IMR-90 (cell line): ENCODE measurements around the gene AP3B1. TPM values are rescaled to one million over a fixed set of nuclear protein-coding genes. Genes with fewer than 3 reads are reported as not detected.

Experiments
- ATAC-seq: fragments of 200-7000 bp; cut with Tn5 transposase; 2 replicates; pipeline ENCODE4 v1.9.1; 2020; ENCODE audit warnings: low read depth, mild to moderate bottlenecking, moderate library complexity
- BruUV-seq: library from RNA; stranded (reverse); fragments of 400-500 nt; replicated peaks from 2 replicates; lab custom pipeline; 2021; lab: Mats Ljungman, UMichigan
- CTCF ChIA-PET: fragments of 300-600 bp; formaldehyde crosslinking; extraction: SDS; loops from one replicate; lab custom pipeline; 2021; ENCODE audit warnings: antibody characterized with exemption; lab: Yijun Ruan, JAX
- POLR2A ChIA-PET: fragments of 300-600 bp; sonication (Branson Sonifier 250); formaldehyde crosslinking; loops from one replicate; lab custom pipeline; 2022; ENCODE audit warnings: antibody characterized with exemption; ENCODE audit not compliant: unreplicated experiment; lab: Charles Lee
- DNase-seq: peaks from one replicate; pipeline ENCODE4 v3.0.0; 2013
- H2AFZ ChIP-seq: replicated peaks from 2 replicates; pipeline ENCODE3; 2013; ENCODE audit warnings: low read length, mild to moderate bottlenecking; ENCODE audit not compliant: poor library complexity
- H2AK5ac ChIP-seq: 2 replicates; pipeline ENCODE4 v1.6.1; 2013; ENCODE audit warnings: low read depth, low read length, inconsistent platforms
- H2AK9ac ChIP-seq: replicated peaks from 2 replicates; pipeline ENCODE3; 2013; ENCODE audit warnings: mild to moderate bottlenecking, low read depth, low read length, moderate library complexity; ENCODE audit not compliant: poor library complexity
- H2BK120ac ChIP-seq: 2 replicates; pipeline ENCODE4 v1.6.1; 2013; ENCODE audit warnings: low read depth, low read length, inconsistent platforms
- H2BK15ac ChIP-seq: 3 replicates; pipeline ENCODE4 v1.6.1; 2013; ENCODE audit warnings: low read depth, low read length, inconsistent platforms
- H2BK20ac ChIP-seq: 2 replicates; pipeline ENCODE4 v1.6.1; 2013; ENCODE audit warnings: low read depth, mild to moderate bottlenecking, inconsistent platforms, low read length, moderate library complexity
- H2BK5ac ChIP-seq: 2 replicates; pipeline ENCODE4 v1.6.1; 2013; ENCODE audit warnings: mild to moderate bottlenecking, low read depth, low read length, inconsistent platforms; ENCODE audit not compliant: poor library complexity, severe bottlenecking
- H3K14ac ChIP-seq: replicated peaks from 2 replicates; pipeline ENCODE4 v1.6.1; 2013; ENCODE audit warnings: low read depth, low read length, inconsistent platforms
- H3K18ac ChIP-seq: 2 replicates; pipeline ENCODE4 v1.6.1; 2013; ENCODE audit warnings: low read depth, low read length, control low read depth
- H3K23ac ChIP-seq: 2 replicates; pipeline ENCODE4 v1.6.1; 2013; ENCODE audit warnings: low read depth, low read length, inconsistent platforms
- H3K27ac ChIP-seq: 2 replicates; pipeline ENCODE4 v1.5.1; 2013; ENCODE audit warnings: mild to moderate bottlenecking, control low read depth, low read length; ENCODE audit not compliant: insufficient read depth
- H3K27me3 ChIP-seq: 2 replicates; pipeline ENCODE4 v1.6.1; 2013; ENCODE audit warnings: low read length; ENCODE audit not compliant: control insufficient read depth, insufficient read depth
- H3K36me3 ChIP-seq: 2 replicates; pipeline ENCODE4 v1.6.1; 2013; ENCODE audit warnings: low read length, mixed read lengths; ENCODE audit not compliant: control insufficient read depth, insufficient read depth
- H3K4ac ChIP-seq: 2 replicates; pipeline ENCODE4 v1.6.1; 2013; ENCODE audit warnings: low read depth, low read length, inconsistent platforms
- H3K4me1 ChIP-seq: 2 replicates; pipeline ENCODE4 v1.6.1; 2013; ENCODE audit warnings: low read length, mixed read lengths; ENCODE audit not compliant: control insufficient read depth, insufficient read depth
- H3K4me2 ChIP-seq: 2 replicates; pipeline ENCODE4 v1.6.1; 2013; ENCODE audit warnings: low read depth, mild to moderate bottlenecking, control low read depth, low read length, moderate library complexity
- H3K4me3 ChIP-seq: 2 replicates; pipeline ENCODE4 v1.5.1; 2013; ENCODE audit warnings: low read depth, mild to moderate bottlenecking, control low read depth, low read length, moderate library complexity; ENCODE audit not compliant: insufficient read depth
- H3K56ac ChIP-seq: 2 replicates; pipeline ENCODE4 v1.6.1; 2013; ENCODE audit warnings: low read length, inconsistent platforms; ENCODE audit not compliant: insufficient read depth; ENCODE audit errors: extremely low read depth
- H3K79me1 ChIP-seq, 2 experiments: 2 replicates each; pipeline ENCODE4 v1.6.1; 2013; ENCODE audit warnings: low read length in 2 of 2, inconsistent platforms in 1 of 2, low read depth in 1 of 2
- H3K9ac ChIP-seq: 2 replicates; pipeline ENCODE4 v1.6.1; 2013; ENCODE audit warnings: low read depth, low read length, control low read depth
- H3K9me1 ChIP-seq: 2 replicates; pipeline ENCODE4 v1.6.1; 2013; ENCODE audit warnings: low read length, inconsistent platforms; ENCODE audit not compliant: insufficient read depth
- H3K9me3 ChIP-seq: 2 replicates; pipeline ENCODE4 v1.6.1; 2013; ENCODE audit warnings: low read length; ENCODE audit not compliant: control insufficient read depth, insufficient read depth
- H4K20me1 ChIP-seq: 2 replicates; pipeline ENCODE4 v1.6.1; 2013; ENCODE audit warnings: low read length, inconsistent platforms; ENCODE audit not compliant: insufficient read depth
- H4K5ac ChIP-seq: 2 replicates; pipeline ENCODE4 v1.6.1; 2013; ENCODE audit warnings: mild to moderate bottlenecking, low read depth, low read length, control low read depth
- H4K8ac ChIP-seq, 2 experiments: 2 replicates each; pipeline ENCODE4 v1.6.1; 2013; ENCODE audit warnings: low read depth in 2 of 2, low read length in 2 of 2, control low read depth in 1 of 2, inconsistent platforms in 1 of 2
- H4K91ac ChIP-seq: 2 replicates; pipeline ENCODE4 v1.6.1; 2013; ENCODE audit warnings: low read depth, low read length, inconsistent platforms; ENCODE audit not compliant: insufficient read depth
- BHLHE40 ChIP-seq: fragments of 150-350 bp; IDR thresholded peaks from 2 replicates; pipeline ENCODE4 v1.6.1; 2016; ENCODE audit warnings: mild to moderate bottlenecking, low read depth, low read length
- CEBPB ChIP-seq: IDR thresholded peaks from 2 replicates; pipeline ENCODE4 v1.6.1; 2012; ENCODE audit warnings: low read depth, low read length, improper control_type of control experiment
- CHD1 ChIP-seq: IDR thresholded peaks from 2 replicates; pipeline ENCODE4 v1.6.1; 2012; ENCODE audit warnings: low read depth, low read length, improper control_type of control experiment
- CTCF ChIP-seq: conservative IDR thresholded peaks from 2 replicates; pipeline ENCODE4 v1.5.1; 2012; ENCODE audit warnings: mild to moderate bottlenecking, low read depth, low read length, improper control_type of control experiment
- ELK1 ChIP-seq: fragments of 150-350 bp; IDR thresholded peaks from 2 replicates; pipeline ENCODE4 v1.6.1; 2016; ENCODE audit warnings: low read depth, mild to moderate bottlenecking, low read length, moderate library complexity, borderline replicate concordance
- FOS ChIP-seq: fragments of 150-350 bp; IDR thresholded peaks from 2 replicates; pipeline ENCODE4 v1.6.1; 2016; ENCODE audit warnings: low read depth, low read length
- MAFK ChIP-seq: IDR thresholded peaks from 2 replicates; pipeline ENCODE4 v1.6.1; 2012; ENCODE audit warnings: low read depth, low read length, improper control_type of control experiment
- MAZ ChIP-seq: IDR thresholded peaks from 2 replicates; pipeline ENCODE4 v1.6.1; 2012; ENCODE audit warnings: low read depth, mild to moderate bottlenecking, low read length, improper control_type of control experiment, moderate library complexity, borderline replicate concordance
- MXI1 ChIP-seq: IDR thresholded peaks from 2 replicates; pipeline ENCODE4 v1.6.1; 2012; ENCODE audit warnings: low read depth, mild to moderate bottlenecking, low read length, moderate library complexity, borderline replicate concordance
- NFE2L2 ChIP-seq: fragments of 150-350 bp; IDR thresholded peaks from 2 replicates; pipeline ENCODE4 v1.6.1; 2016; ENCODE audit warnings: low read depth, mild to moderate bottlenecking, low read length
- POLR2A ChIP-seq: IDR thresholded peaks from 2 replicates; pipeline ENCODE4 v1.6.1; 2012; ENCODE audit warnings: mild to moderate bottlenecking, low read depth, low read length
- RAD21 ChIP-seq: IDR thresholded peaks from 2 replicates; pipeline ENCODE4 v1.6.1; 2012; ENCODE audit warnings: low read length, improper control_type of control experiment
- RCOR1 ChIP-seq: IDR thresholded peaks from 2 replicates; pipeline ENCODE4 v1.6.1; 2012; ENCODE audit warnings: mild to moderate bottlenecking, low read length, improper control_type of control experiment; ENCODE audit not compliant: insufficient replicate concordance
- RFX5 ChIP-seq: IDR thresholded peaks from 2 replicates; pipeline ENCODE4 v1.8.0; 2012; ENCODE audit warnings: low read depth, mild to moderate bottlenecking, low read length, moderate library complexity
- SMC3 ChIP-seq: fragments of 150-350 bp; IDR thresholded peaks from 2 replicates; pipeline ENCODE4 v1.6.1; 2016; ENCODE audit warnings: low read depth, mild to moderate bottlenecking, antibody characterized with exemption, low read length, moderate library complexity
- USF2 ChIP-seq: fragments of 150-350 bp; IDR thresholded peaks from 2 replicates; pipeline ENCODE4 v1.6.1; 2017; ENCODE audit warnings: mild to moderate bottlenecking, antibody characterized with exemption, low read length, low read depth
- WGBS, 2 experiments: methylation state at CpG; one replicate each; pipeline versions ENCODE4 v1.1.5 to v1.1.7; 2013; ENCODE audit warnings: missing lambda C conversion rate in 2 of 2; ENCODE audit not compliant: insufficient read length in 1 of 2; ENCODE audit errors: extremely low coverage in 2 of 2; 5-methylcytosine and 5-hydroxymethylcytosine counted together
- dilution Hi-C: fragments of 300-500 bp; cut with HindIII; formaldehyde crosslinking; loops from one replicate; pipeline ENCODE4 v1.14.3; 2018; ENCODE audit warnings: low sequenced_read_pairs; ENCODE audit not compliant: unreplicated experiment
- in situ Hi-C: fragments of 300-500 bp; cut with MboI; formaldehyde crosslinking; loops from 3 replicates; pipeline ENCODE4 v1.14.3; 2019; ENCODE audit warnings: low sequenced_read_pairs, inconsistent platforms, mixed read lengths
- intact Hi-C: fragments of 100-400 bp; cut with micrococcal nuclease; formaldehyde crosslinking; loops from 2 replicates; pipeline ENCODE4 v1.10.0; 2022
- polyA plus RNA-seq, 3 experiments: library from polyadenylated mRNA; depleted of rRNA; stranded (reverse); fragments of >200 nt; gene quantifications; 2 replicates each; pipeline ENCODE4 v1.2.3, GENCODE V29; 2012; ENCODE audit warnings: low replicate concordance in 1 of 3
- total RNA-seq: library from RNA; depleted of rRNA; stranded (reverse); fragments of >200 nt; gene quantifications from 2 replicates; pipeline ENCODE4 v1.2.3, GENCODE V29; 2012

The AP3B1 gene
- total and polyA plus RNA-seq, 2 of the 4 experiments (the other 2 are of a cell fraction): 33.1 to 59.0 TPM

- POLR2A ChIA-PET: no interaction called here
- BruUV-seq: no TSS peak
These were observed 40.3 kb upstream of the AP3B1 start for GRCh38 chr5:78334811-78335210.

More at GRCh38 chr5:78334811-78335210, 40.3 kb upstream of the AP3B1 start:
- H3K4me1 ChIP-seq: peaks cover 2% of the 10 kb centered on the region; the same call in 1 of the 2 replicates
- 0 out of 2 replicates have a peak overlapping the region, but pooled peaks have one; percentile 21 for H4K91ac ChIP-seq
- H2AFZ ChIP-seq: peak overlapping the region; percentile 77
- CTCF ChIA-PET: interaction anchor here (0.6 kb wide), 1 partner anchor 22 kb away, joined by 4 read pairs; no protein-coding TSS in a partner anchor
- H3K79me1 ChIP-seq: no peaks in the 10 kb centered on the region
- H3K27ac ChIP-seq: no peak overlapping the region
- H3K9ac ChIP-seq: no peak overlapping the region
- no peaks in the 10 kb centered on the region for H3K27me3 ChIP-seq
- no peak overlapping the region for H3K56ac ChIP-seq
- H2AK9ac ChIP-seq: peak overlapping the region; percentile 33
- no peaks in the 10 kb centered on the region for H4K20me1 ChIP-seq
- no peak overlapping the region for H3K23ac ChIP-seq
- H2BK20ac ChIP-seq: 0 out of 2 replicates have a peak overlapping the region, but pooled peaks have one; percentile 22
- ATAC-seq (peak; percentile 42), DNase-seq (peak; percentile 8)
- 0 out of 2 replicates have a peak, but pooled peaks cover 2% of the 10 kb centered on the region for H3K9me1 ChIP-seq
- peaks cover 9% of the 10 kb centered on the region for H3K9me3 ChIP-seq
- TF ChIP-seq ELK1 (no peak), MAFK (no peak), FOS (no peak), BHLHE40 (no peak), MAZ (no peak), MXI1 (no peak), POLR2A (no peak), USF2 (no peak), RCOR1 (no peak), CHD1 (no peak), CEBPB (no peak), NFE2L2 (no peak), SMC3 (no peak), CTCF (no peak), RFX5 (no peak), RAD21 (no peak)
- peak overlapping the region; percentile 50 for H3K4ac ChIP-seq
- peak overlapping the region; percentile 42; the same call in 1 of the 2 replicates for H3K4me2 ChIP-seq
- H4K8ac ChIP-seq: peak overlapping the region in 1 of 2 experiments; percentile 40; a peak in 1 of 4 replicates
- H2BK120ac ChIP-seq: peak overlapping the region; percentile 52
- no peak overlapping the region for H2AK5ac ChIP-seq
- intact Hi-C loops (no loop called here), in situ Hi-C loops (no loop called here), dilution Hi-C loops (no loop called here)
- no peak overlapping the region for H3K4me3 ChIP-seq
- H2BK15ac ChIP-seq: no peak overlapping the region
- no peak overlapping the region for H3K18ac ChIP-seq
- peak overlapping the region; percentile 29; the same call in 1 of the 2 replicates for H3K14ac ChIP-seq
- H2BK5ac ChIP-seq: no peak overlapping the region
- no peaks in the 10 kb centered on the region for H3K36me3 ChIP-seq
- 83% methylated on average over 1 of the region's 3 CpGs; no CpG with 5 or more reads in 1 of the 2 experiments for WGBS, 2 experiments
- H4K5ac ChIP-seq: no peak overlapping the region
